CD14-positive monocyte (primary cell): ENCODE data around the gene ARPC1A. TPM values are rescaled to one million over a fixed set of nuclear protein-coding genes. Genes with fewer than 3 reads are reported as not detected.
"Not testable (repeated sequence)": the region's sequence is repeated elsewhere in the genome, so short reads cannot be mapped to it uniquely, and the experiment has no call there.

Experiments
- DNase-seq, 3 donors: peaks; one replicate each; pipeline ENCODE4 v3.0.0-alpha.2; 2011 to 2022
- H2AFZ ChIP-seq: 2 replicates; pipeline ENCODE4 v1.6.0; 2012; ENCODE audit warnings: mild to moderate bottlenecking, low read depth, low read length, inconsistent platforms; ENCODE audit not compliant: insufficient read depth, poor library complexity, severe bottlenecking
- H3K27ac ChIP-seq, 2 donors: 1 replicate in 1 of 2; 2 replicates in 1 of 2; pipeline ENCODE4 v1.5.1; 2012 to 2013; ENCODE audit warnings: low read length in 2 of 2, control low read depth in 1 of 2, inconsistent platforms in 1 of 2, low read depth in 1 of 2, mild to moderate bottlenecking in 1 of 2
- H3K27me3 ChIP-seq, 2 donors: one replicate each; pipeline versions ENCODE4 v1.6.0 to v1.6.1; 2011 to 2013; ENCODE audit warnings: low read length in 2 of 2; ENCODE audit not compliant: control insufficient read depth in 2 of 2, insufficient read depth in 2 of 2
- H3K36me3 ChIP-seq, 2 donors: replicated peaks in 1 of 2; 1 replicate in 1 of 2; 2 replicates in 1 of 2; pipeline versions ENCODE4 v1.5.1 to v1.6.1; 2012 to 2013; ENCODE audit warnings: low read length in 2 of 2, control low read depth in 1 of 2, inconsistent platforms in 1 of 2, mild to moderate bottlenecking in 1 of 2; ENCODE audit not compliant: insufficient read depth in 2 of 2, control insufficient read depth in 1 of 2
- H3K4me1 ChIP-seq, 2 donors: 1 replicate in 1 of 2; 2 replicates in 1 of 2; pipeline versions ENCODE4 v1.5.1 to v1.6.1; 2012 to 2013; ENCODE audit warnings: low read length in 2 of 2, control low read depth in 1 of 2, inconsistent platforms in 1 of 2, mild to moderate bottlenecking in 1 of 2, moderate library complexity in 1 of 2; ENCODE audit not compliant: insufficient read depth in 2 of 2, control insufficient read depth in 1 of 2
- H3K4me2 ChIP-seq: replicated peaks from 2 replicates; pipeline ENCODE3; 2012; ENCODE audit warnings: low read length, moderate library complexity, mild to moderate bottlenecking; ENCODE audit not compliant: poor library complexity, severe bottlenecking; ENCODE audit errors: extremely low read depth
- H3K4me3 ChIP-seq, 3 experiments: fragments of 200-600 bp in 1 of 3; sonication (generic) in 1 of 3; replicated peaks in 1 of 3; 1 replicate in 2 of 3; 2 replicates in 1 of 3; pipeline ENCODE4 v1.5.1; 2011 to 2013; ENCODE audit warnings: low read length in 3 of 3, mild to moderate bottlenecking in 3 of 3, control low read depth in 2 of 3, low read depth in 2 of 3, inconsistent platforms in 1 of 3, moderate library complexity in 1 of 3
- H3K79me2 ChIP-seq: 2 replicates; pipeline ENCODE4 v1.6.0; 2012; ENCODE audit warnings: mild to moderate bottlenecking, control low read depth, inconsistent platforms, low read length, moderate library complexity; ENCODE audit not compliant: insufficient read depth
- H3K9ac ChIP-seq: 2 replicates; pipeline ENCODE4 v1.6.0; 2017; ENCODE audit warnings: low read length, mild to moderate bottlenecking; ENCODE audit not compliant: insufficient read depth, poor library complexity, severe bottlenecking
- H3K9me3 ChIP-seq, 2 donors: replicated peaks in 1 of 2; 1 replicate in 1 of 2; 2 replicates in 1 of 2; pipeline versions ENCODE4 v1.5.1 to v1.6.1; 2012 to 2013; ENCODE audit warnings: low read length in 2 of 2, control low read depth in 1 of 2; ENCODE audit not compliant: control insufficient read depth in 1 of 2, insufficient read depth in 1 of 2
- H4K20me1 ChIP-seq: 2 replicates; pipeline ENCODE4 v1.6.0; 2012; ENCODE audit warnings: mild to moderate bottlenecking, low read length, control low read depth, moderate library complexity; ENCODE audit not compliant: insufficient read depth
- H3K27ac Mint-ChIP-seq, 7 donors: one replicate each; pipeline ENCODE4 v1.8.0; 2020; ENCODE audit warnings: mild to moderate bottlenecking in 7 of 7, mixed read lengths in 7 of 7, moderate library complexity in 6 of 7, inconsistent platforms in 2 of 7
- H3K27me3 Mint-ChIP-seq, 3 donors: one replicate each; pipeline ENCODE4 v1.8.0; 2021 to 2022; ENCODE audit warnings: low read depth in 3 of 3, mild to moderate bottlenecking in 3 of 3, mixed read lengths in 3 of 3, moderate library complexity in 3 of 3, inconsistent platforms in 1 of 3
- H3K36me3 Mint-ChIP-seq, 2 donors: one replicate each; pipeline ENCODE4 v1.8.0; 2020; ENCODE audit warnings: mixed read lengths in 2 of 2, inconsistent platforms in 1 of 2, mild to moderate bottlenecking in 1 of 2
- H3K4me1 Mint-ChIP-seq: one replicate; pipeline ENCODE4 v1.8.0; 2020; ENCODE audit warnings: mild to moderate bottlenecking, mixed read lengths
- H3K4me3 Mint-ChIP-seq, 2 donors: one replicate each; pipeline ENCODE4 v1.8.0; 2020; ENCODE audit warnings: mild to moderate bottlenecking in 2 of 2, mixed read lengths in 2 of 2, moderate library complexity in 1 of 2
- H3K9me3 Mint-ChIP-seq, 7 donors: one replicate each; pipeline ENCODE4 v1.8.0; 2020 to 2022; ENCODE audit warnings: mixed read lengths in 7 of 7, mild to moderate bottlenecking in 6 of 7, moderate library complexity in 6 of 7, inconsistent platforms in 2 of 7
- WGBS: methylation state at CpG from one replicate; pipeline ENCODE4 v1.1.5; 2013; ENCODE audit warnings: missing lambda C conversion rate; ENCODE audit not compliant: insufficient coverage; 5-methylcytosine and 5-hydroxymethylcytosine counted together
- intact Hi-C, 2 donors: fragments of 100-400 bp; cut with micrococcal nuclease; formaldehyde crosslinking; loops; one replicate each; pipeline versions ENCODE4 v1.15.0 to v1.15.1; 2023
- polyA plus RNA-seq, 3 donors: library from polyadenylated mRNA; depleted of rRNA in 1 of 3; unstranded in 2 of 3; stranded (reverse) in 1 of 3; fragments of 300-500 nt in 2 of 3; fragments of >200 nt in 1 of 3; fragmentation: Illumina TruSeq in 2 of 3; gene quantifications; 1 replicate in 2 of 3; 2 replicates in 1 of 3; pipeline ENCODE4 v1.2.3, GENCODE V29; 2012 to 2021
- TF ChIP-seq, protein P1 (sequence below): fragments of 200-600 bp; IDR thresholded peaks from one replicate; pipeline ENCODE4 v1.8.0; 2022; ENCODE audit warnings: antibody characterized with exemption, mild to moderate bottlenecking

ARPC1A gene
- polyA plus RNA-seq, 3 donors = 71.7 to 107 (median 104) TPM

DNA sequence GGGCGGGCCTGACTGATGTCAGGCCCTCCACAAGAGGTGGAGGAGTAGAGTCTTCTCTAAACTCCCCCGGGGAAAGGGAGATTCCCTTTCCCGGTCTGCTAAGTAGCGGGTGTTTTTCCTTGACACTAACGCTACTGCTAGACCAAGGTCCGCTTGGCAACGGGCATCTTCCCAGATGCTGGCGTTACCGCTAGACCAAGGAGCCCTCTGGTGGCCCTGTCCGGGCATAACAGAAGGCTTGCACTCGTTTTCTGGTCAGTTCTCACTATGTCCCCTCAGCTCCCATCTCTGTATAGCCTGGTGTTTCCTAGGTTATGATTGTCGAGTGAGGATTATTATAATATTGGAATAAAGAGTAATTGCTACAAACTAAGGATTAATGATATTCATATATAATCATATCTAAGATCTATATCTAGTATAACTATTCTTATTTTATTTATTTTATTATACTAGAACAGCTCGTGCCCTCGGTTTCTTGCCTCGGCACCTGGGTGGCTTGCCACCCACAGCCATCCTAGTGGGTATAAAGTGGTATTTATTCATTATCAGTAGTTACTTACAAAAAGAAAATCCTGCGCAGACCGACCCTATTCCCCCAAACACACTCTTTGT, 89.9 kb downstream of the ARPC1A start:
- intact Hi-C loops, H3K27me3 Mint-ChIP-seq, H3K9me3 ChIP-seq, H3K27me3 ChIP-seq, H3K27ac ChIP-seq, H2AFZ ChIP-seq, H3K79me2 ChIP-seq, H3K9me3 Mint-ChIP-seq, H3K4me3 Mint-ChIP-seq, H3K27ac Mint-ChIP-seq, H3K4me3 ChIP-seq, H3K4me2 ChIP-seq, H3K4me1 Mint-ChIP-seq, H3K9ac ChIP-seq, H3K4me1 ChIP-seq: not testable (repeated sequence)
- Histone ChIP-seq H4K20me1 (peaks cover 42% of the 10 kb centered on the region), H3K36me3 (peaks cover 88 to 99% of the 10 kb centered on the region in 2 donors)
- 93% methylated on average over 6 of the region's 17 CpGs for WGBS
- H3K36me3 Mint-ChIP-seq = peaks cover 81 to 95% of the 10 kb centered on the region in 2 donors
- TF ChIP-seq, protein P1, sequence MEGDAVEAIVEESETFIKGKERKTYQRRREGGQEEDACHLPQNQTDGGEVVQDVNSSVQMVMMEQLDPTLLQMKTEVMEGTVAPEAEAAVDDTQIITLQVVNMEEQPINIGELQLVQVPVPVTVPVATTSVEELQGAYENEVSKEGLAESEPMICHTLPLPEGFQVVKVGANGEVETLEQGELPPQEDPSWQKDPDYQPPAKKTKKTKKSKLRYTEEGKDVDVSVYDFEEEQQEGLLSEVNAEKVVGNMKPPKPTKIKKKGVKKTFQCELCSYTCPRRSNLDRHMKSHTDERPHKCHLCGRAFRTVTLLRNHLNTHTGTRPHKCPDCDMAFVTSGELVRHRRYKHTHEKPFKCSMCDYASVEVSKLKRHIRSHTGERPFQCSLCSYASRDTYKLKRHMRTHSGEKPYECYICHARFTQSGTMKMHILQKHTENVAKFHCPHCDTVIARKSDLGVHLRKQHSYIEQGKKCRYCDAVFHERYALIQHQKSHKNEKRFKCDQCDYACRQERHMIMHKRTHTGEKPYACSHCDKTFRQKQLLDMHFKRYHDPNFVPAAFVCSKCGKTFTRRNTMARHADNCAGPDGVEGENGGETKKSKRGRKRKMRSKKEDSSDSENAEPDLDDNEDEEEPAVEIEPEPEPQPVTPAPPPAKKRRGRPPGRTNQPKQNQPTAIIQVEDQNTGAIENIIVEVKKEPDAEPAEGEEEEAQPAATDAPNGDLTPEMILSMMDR = peak; percentile 75
- DNase-seq = peak in 2 of 3 donors; percentile 19 to 20

Other genes with a start within 250 kb of the ARPC1A start
- gene SMURF1, start 181.8 kb upstream of the ARPC1A start, polyA plus RNA-seq = 10 to 100 TPM in 1 of 3 donors, 1 to 10 TPM in 1, under 1 TPM in 1; 0.48 to 15.8 (median 1.6) TPM
- not detected for gene KPNA7, start 117.8 kb upstream of the ARPC1A start, polyA plus RNA-seq
- gene MYH16, start 53.1 kb upstream of the ARPC1A start, polyA plus RNA-seq = not detected
- gene ARPC1B, start 48.8 kb downstream of the ARPC1A start, polyA plus RNA-seq = 1,000 to 10,000 TPM; 1,179 to 1,362 (median 1,282) TPM
- gene PDAP1, start 82.7 kb downstream of the ARPC1A start, polyA plus RNA-seq = 10 to 100 TPM in 2 of 3 donors, 1 to 10 TPM in 1; 9.8 to 43.3 (median 16.2) TPM
- gene BUD31, start 83.1 kb downstream of the ARPC1A start, polyA plus RNA-seq = 100 to 1,000 TPM in 2 of 3 donors, 10 to 100 TPM in 1; 34.3 to 256 (median 241) TPM
- gene PTCD1, start 112.9 kb downstream of the ARPC1A start, polyA plus RNA-seq = 1 to 10 TPM in 2 of 3 donors, under 1 TPM in 1; 0.74 to 4.3 (median 1.6) TPM
- 10 to 100 TPM; 11.6 to 56.3 (median 12.3) TPM for gene CPSF4, start 113.0 kb downstream of the ARPC1A start, polyA plus RNA-seq
- 1,000 to 10,000 TPM in 1 of 3 donors, 100 to 1,000 TPM in 2; 568 to 4,168 (median 699) TPM for gene ATP5MF, start 140.3 kb downstream of the ARPC1A start, polyA plus RNA-seq
- gene ZNF789, start 147.0 kb downstream of the ARPC1A start, polyA plus RNA-seq = 10 to 100 TPM in 1 of 3 donors, 1 to 10 TPM in 2; 1.8 to 10.4 (median 2.5) TPM
- gene ZNF394, start 174.4 kb downstream of the ARPC1A start, polyA plus RNA-seq = 10 to 100 TPM; 35.7 to 57.7 (median 39.1) TPM
- 1 to 10 TPM; 1.6 to 2.9 (median 2.2) TPM for gene ZKSCAN5, start 178.8 kb downstream of the ARPC1A start, polyA plus RNA-seq
- 1 to 10 TPM in 2 of 3 donors, under 1 TPM in 1; 0.85 to 1.3 (median 1.2) TPM for gene FAM200A, start 226.2 kb downstream of the ARPC1A start, polyA plus RNA-seq
- gene ZNF655, start 232.7 kb downstream of the ARPC1A start, polyA plus RNA-seq = 100 to 1,000 TPM in 1 of 3 donors, 10 to 100 TPM in 2; 61.6 to 151 (median 62.2) TPM